ENCODE results near the gene NRM.

DNA sequence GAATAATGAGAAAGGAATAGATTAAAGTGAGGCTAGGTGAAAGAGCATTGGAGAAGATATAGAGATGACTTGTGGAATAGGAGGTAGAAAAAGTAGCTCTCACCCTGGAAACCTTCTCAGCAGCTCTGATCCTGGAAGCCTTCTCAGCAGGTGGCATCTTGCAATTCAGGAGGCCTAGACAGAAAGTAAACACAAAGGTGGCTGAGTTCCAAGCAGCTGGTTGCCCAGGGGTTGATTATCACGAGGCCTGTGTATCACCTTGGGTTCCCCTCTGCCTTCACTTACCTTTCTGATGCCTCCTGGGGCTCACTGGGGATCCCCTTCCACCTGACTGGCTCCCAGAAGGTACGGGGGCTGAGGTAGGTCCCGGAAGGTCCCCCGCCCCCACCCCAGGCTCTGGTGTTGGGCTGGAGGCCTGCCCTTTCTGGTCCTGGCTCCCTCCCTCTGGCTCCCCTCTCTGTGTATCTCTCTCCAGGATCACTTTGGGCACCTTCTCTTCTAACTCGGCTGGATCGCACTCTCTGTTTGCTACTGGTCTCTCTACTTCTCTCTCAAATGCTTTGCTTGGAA, 16.6 kb upstream of the NRM start:
- no peak for TF ChIP-seq POLR2AphosphoS5 (IDR thresholded peaks at IDR 0.05)
- TF ChIP-seq, protein P1, sequence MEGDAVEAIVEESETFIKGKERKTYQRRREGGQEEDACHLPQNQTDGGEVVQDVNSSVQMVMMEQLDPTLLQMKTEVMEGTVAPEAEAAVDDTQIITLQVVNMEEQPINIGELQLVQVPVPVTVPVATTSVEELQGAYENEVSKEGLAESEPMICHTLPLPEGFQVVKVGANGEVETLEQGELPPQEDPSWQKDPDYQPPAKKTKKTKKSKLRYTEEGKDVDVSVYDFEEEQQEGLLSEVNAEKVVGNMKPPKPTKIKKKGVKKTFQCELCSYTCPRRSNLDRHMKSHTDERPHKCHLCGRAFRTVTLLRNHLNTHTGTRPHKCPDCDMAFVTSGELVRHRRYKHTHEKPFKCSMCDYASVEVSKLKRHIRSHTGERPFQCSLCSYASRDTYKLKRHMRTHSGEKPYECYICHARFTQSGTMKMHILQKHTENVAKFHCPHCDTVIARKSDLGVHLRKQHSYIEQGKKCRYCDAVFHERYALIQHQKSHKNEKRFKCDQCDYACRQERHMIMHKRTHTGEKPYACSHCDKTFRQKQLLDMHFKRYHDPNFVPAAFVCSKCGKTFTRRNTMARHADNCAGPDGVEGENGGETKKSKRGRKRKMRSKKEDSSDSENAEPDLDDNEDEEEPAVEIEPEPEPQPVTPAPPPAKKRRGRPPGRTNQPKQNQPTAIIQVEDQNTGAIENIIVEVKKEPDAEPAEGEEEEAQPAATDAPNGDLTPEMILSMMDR (IDR thresholded peaks at IDR 0.05) = no peak
